K562 (cell line): ENCODE measurements around the gene INPP5E. TPM values are rescaled to one million over a fixed set of nuclear protein-coding genes. Genes with fewer than 3 reads are reported as not detected.

Experiments used
- CTBP1 ChIP-seq: fragments of 450-650 bp; IDR thresholded peaks from 2 replicates; pipeline ENCODE4 v1.6.1; 2016; ENCODE audit warnings: borderline replicate concordance
- HCFC1 ChIP-seq: IDR thresholded peaks from 2 replicates; pipeline ENCODE4 v1.6.1; 2012; ENCODE audit warnings: low read depth, low read length, improper control_type of control experiment
- KDM5B ChIP-seq: fragments of 200-600 bp; sonication (generic); IDR thresholded peaks from 2 replicates; pipeline ENCODE4 v1.6.1; 2012; ENCODE audit warnings: low read depth, mild to moderate bottlenecking, moderate library complexity, low read length, control low read depth, inconsistent platforms; ENCODE audit not compliant: insufficient replicate concordance
- MAZ ChIP-seq, 2 experiments: fragments of 450-650 bp in 1 of 2; sonication (generic) in 1 of 2; formaldehyde crosslinking; IDR thresholded peaks in 1 of 2; conservative IDR thresholded peaks in 1 of 2; 2 replicates each; pipeline versions ENCODE4 v1.4.0 to v1.5.0; 2020; ENCODE audit warnings: mild to moderate bottlenecking in 1 of 2, missing genetic modification reagents in 1 of 2
- MYNN ChIP-seq, 2 experiments: sonication (generic); formaldehyde crosslinking in 1 of 2; IDR thresholded peaks; 2 replicates each; pipeline versions ENCODE4 v1.5.0 to v1.6.1; 2016 to 2020; ENCODE audit warnings: antibody characterized with exemption in 1 of 2, missing genetic modification reagents in 1 of 2
- NEUROD1 ChIP-seq: fragments of 150-350 bp; IDR thresholded peaks from 2 replicates; pipeline ENCODE4 v1.6.1; 2014; ENCODE audit warnings: borderline replicate concordance, low read length, low read depth; ENCODE audit not compliant: partially characterized antibody
- NFXL1 ChIP-seq: fragments of 450-650 bp; formaldehyde crosslinking; IDR thresholded peaks from 2 replicates; pipeline ENCODE4 v1.4.0; 2021; ENCODE audit warnings: mild to moderate bottlenecking
- PHF8 ChIP-seq: fragments of 200-600 bp; sonication (generic); IDR thresholded peaks from 2 replicates; pipeline ENCODE4 v1.6.1; 2012; ENCODE audit warnings: mixed run types, mild to moderate bottlenecking, inconsistent platforms, low read length, moderate library complexity, borderline replicate concordance
- PML ChIP-seq: IDR thresholded peaks from 2 replicates; pipeline ENCODE4 v1.6.1; 2012; ENCODE audit warnings: low read length, inconsistent platforms
- POLR2A ChIP-seq: fragments of 450-650 bp; conservative IDR thresholded peaks from 2 replicates; pipeline ENCODE4 v1.6.1; 2016
- RBBP5 ChIP-seq: fragments of 200-600 bp; sonication (generic); IDR thresholded peaks from 2 replicates; pipeline ENCODE4 v1.6.1; 2012; ENCODE audit warnings: borderline replicate concordance, mild to moderate bottlenecking, low read length, control low read depth, inconsistent platforms; ENCODE audit not compliant: insufficient read depth, poor library complexity, severe bottlenecking
- RBFOX2 ChIP-seq: fragments of 200-400 bp; formaldehyde crosslinking; IDR thresholded peaks from 2 replicates; pipeline ENCODE4 v1.6.1; 2017; ENCODE audit warnings: low read depth, mild to moderate bottlenecking, low read length, moderate library complexity
- SMAD3 ChIP-seq: fragments of 450-650 bp; formaldehyde crosslinking; conservative IDR thresholded peaks from 2 replicates; pipeline ENCODE4 v1.4.0; 2020; ENCODE audit warnings: mild to moderate bottlenecking
- STAT5A ChIP-seq: IDR thresholded peaks from 2 replicates; pipeline ENCODE4 v1.6.1; 2012; ENCODE audit warnings: low read length, inconsistent platforms, borderline replicate concordance
- ZNF589 ChIP-seq: fragments of 200-800 bp; sonication (Bioruptor generic); IDR thresholded peaks from 2 replicates; pipeline ENCODE4 v1.6.1; 2016; ENCODE audit warnings: low read depth, missing genetic modification characterization, missing compliant biosample characterization
- polyA plus RNA-seq, 8 experiments: library from polyadenylated mRNA; depleted of rRNA in 4 of 8; stranded (reverse) in 5 of 8; unstranded in 3 of 8; fragments of >200 nt; fragmentation: Nextera tagmentation in 2 of 8; fragmentation: Illumina TruSeq in 1 of 8; extraction: Ambion mirVana in 2 of 8; extraction: Trizol in 1 of 8; gene quantifications; 2 replicates each; pipeline versions ENCODE4 v1.2.1 to v1.2.3, GENCODE V29; 2011 to 2014; ENCODE audit warnings: inconsistent platforms in 1 of 8, missing spikeins in 1 of 8
- total RNA-seq, 7 experiments: library from RNA; depleted of rRNA in 6 of 7; stranded (reverse); fragments of >200 nt in 6 of 7; fragmentation: Illumina TruSeq in 2 of 7; extraction: Trizol in 2 of 7; gene quantifications; 2 replicates each; pipeline versions ENCODE4 v1.2.1 to v1.2.3, GENCODE V29; 2011 to 2021; ENCODE audit warnings: low replicate concordance in 1 of 7
- TF ChIP-seq, protein P1 (sequence below): fragments of 250-450 bp; sonication (Bioruptor Pico); IDR thresholded peaks from 2 replicates; pipeline ENCODE4 v1.4.0; 2020
- TF ChIP-seq, protein P2 (sequence below): fragments of 200-800 bp; sonication (Bioruptor generic); IDR thresholded peaks from 2 replicates; pipeline ENCODE4 v1.6.1; 2017; ENCODE audit warnings: missing genetic modification characterization, missing compliant biosample characterization
- TF ChIP-seq, protein P3 (sequence below): sonication (generic); formaldehyde crosslinking; IDR thresholded peaks from 2 replicates; pipeline ENCODE4 v1.9.0; 2022; ENCODE audit warnings: mild to moderate bottlenecking, missing genetic modification reagents
- TF ChIP-seq, protein P4 (sequence below): fragments of 250-450 bp; sonication (Bioruptor Pico); IDR thresholded peaks from 2 replicates; pipeline ENCODE4 v1.4.0; 2020; ENCODE audit warnings: mild to moderate bottlenecking, moderate library complexity
- TF ChIP-seq, protein P5 (sequence below): sonication (generic); formaldehyde crosslinking; IDR thresholded peaks from 2 replicates; pipeline ENCODE4 v1.8.0; 2022; ENCODE audit warnings: mild to moderate bottlenecking, missing genetic modification reagents

Gene INPP5E
- total and polyA plus RNA-seq, 9 of the 15 experiments (the other 6 are each of a cell fraction or from before 2014, with no cell fraction given), result 0.38 to 17.4 (median 4.9) TPM

DNA sequence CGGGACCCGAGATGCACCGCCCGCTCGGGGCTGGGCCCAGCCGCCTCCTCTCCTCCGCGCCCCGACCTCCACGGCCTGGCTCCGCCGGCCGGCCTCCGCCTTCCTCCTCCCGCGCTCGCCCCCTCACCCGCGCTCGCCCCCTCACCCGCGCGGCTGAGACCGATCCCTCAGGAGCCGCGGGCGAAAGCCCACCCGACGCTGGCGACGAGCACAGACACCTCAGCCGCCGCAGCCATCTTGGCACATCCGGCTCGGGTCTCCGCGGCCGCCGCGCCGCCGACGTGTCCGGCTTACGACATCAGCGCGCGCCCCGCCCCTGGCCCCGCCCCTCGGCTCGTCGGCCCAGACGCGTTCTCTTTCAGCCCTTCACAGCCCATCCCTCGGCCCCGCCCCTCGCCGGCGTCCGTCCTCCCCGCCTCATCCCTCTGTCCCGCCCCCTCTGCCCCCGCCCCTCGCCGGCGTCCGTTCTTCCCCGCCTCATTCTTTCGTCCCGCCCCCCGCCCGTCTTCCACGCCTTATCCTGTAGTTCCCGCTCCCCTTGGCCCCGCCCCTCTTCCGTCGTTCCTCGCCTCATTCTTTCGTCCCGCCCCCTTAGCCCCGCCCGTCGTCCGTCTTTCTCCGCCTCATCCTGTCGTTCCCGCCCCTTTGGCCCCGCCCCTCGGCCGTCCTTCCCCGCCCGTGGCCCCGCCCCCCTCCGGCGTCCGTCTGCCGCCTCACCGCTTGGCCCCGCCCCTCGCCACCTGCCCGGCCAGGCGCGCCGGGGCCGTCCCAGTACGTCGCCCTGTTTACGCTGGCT, 43.3 kb upstream of the INPP5E start, which contains the start of gene SEC16A (continued):
- TF ChIP-seq PHF8, result peak; percentile 55
- no peak for TF ChIP-seq ZNF589
- TF ChIP-seq RBBP5, result peak; percentile 81
- peak; percentile 51 for TF ChIP-seq NEUROD1
- TF ChIP-seq RBFOX2, result peak; percentile 91
- TF ChIP-seq NFXL1, result no peak
- TF ChIP-seq, protein P1, sequence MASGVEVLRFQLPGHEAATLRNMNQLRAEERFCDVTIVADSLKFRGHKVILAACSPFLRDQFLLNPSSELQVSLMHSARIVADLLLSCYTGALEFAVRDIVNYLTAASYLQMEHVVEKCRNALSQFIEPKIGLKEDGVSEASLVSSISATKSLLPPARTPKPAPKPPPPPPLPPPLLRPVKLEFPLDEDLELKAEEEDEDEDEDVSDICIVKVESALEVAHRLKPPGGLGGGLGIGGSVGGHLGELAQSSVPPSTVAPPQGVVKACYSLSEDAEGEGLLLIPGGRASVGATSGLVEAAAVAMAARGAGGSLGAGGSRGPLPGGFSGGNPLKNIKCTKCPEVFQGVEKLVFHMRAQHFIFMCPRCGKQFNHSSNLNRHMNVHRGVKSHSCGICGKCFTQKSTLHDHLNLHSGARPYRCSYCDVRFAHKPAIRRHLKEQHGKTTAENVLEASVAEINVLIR (CRISPR knock-in tag), result peak; percentile 94
- TF ChIP-seq HCFC1, result peak; percentile 81
- TF ChIP-seq, protein P2, sequence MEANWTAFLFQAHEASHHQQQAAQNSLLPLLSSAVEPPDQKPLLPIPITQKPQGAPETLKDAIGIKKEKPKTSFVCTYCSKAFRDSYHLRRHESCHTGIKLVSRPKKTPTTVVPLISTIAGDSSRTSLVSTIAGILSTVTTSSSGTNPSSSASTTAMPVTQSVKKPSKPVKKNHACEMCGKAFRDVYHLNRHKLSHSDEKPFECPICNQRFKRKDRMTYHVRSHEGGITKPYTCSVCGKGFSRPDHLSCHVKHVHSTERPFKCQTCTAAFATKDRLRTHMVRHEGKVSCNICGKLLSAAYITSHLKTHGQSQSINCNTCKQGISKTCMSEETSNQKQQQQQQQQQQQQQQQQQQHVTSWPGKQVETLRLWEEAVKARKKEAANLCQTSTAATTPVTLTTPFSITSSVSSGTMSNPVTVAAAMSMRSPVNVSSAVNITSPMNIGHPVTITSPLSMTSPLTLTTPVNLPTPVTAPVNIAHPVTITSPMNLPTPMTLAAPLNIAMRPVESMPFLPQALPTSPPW (CRISPR knock-in tag), result peak; percentile 91
- TF ChIP-seq, protein P3, sequence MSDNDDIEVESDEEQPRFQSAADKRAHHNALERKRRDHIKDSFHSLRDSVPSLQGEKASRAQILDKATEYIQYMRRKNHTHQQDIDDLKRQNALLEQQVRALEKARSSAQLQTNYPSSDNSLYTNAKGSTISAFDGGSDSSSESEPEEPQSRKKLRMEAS (CRISPR knock-in tag), result peak; percentile 61
- TF ChIP-seq STAT5A, result no peak
- peak; percentile 72 to 90 for TF ChIP-seq MAZ (CRISPR knock-in tag; conservative IDR thresholded peaks at IDR 0.05 in 1 of 2, IDR thresholded peaks at IDR 0.05 in 1 of 2)
- TF ChIP-seq CTBP1, result no peak; the same call in 1 of the 2 replicates
- no peak for TF ChIP-seq MYNN (IDR thresholded peaks at IDR 0.05)
- no peak for TF ChIP-seq MYNN (CRISPR knock-in tag; IDR thresholded peaks at IDR 0.05)
- TF ChIP-seq POLR2A, result peak; percentile 83
- TF ChIP-seq SMAD3 (CRISPR knock-in tag), result no peak
- TF ChIP-seq PML, result peak; percentile 57
- TF ChIP-seq, protein P4, sequence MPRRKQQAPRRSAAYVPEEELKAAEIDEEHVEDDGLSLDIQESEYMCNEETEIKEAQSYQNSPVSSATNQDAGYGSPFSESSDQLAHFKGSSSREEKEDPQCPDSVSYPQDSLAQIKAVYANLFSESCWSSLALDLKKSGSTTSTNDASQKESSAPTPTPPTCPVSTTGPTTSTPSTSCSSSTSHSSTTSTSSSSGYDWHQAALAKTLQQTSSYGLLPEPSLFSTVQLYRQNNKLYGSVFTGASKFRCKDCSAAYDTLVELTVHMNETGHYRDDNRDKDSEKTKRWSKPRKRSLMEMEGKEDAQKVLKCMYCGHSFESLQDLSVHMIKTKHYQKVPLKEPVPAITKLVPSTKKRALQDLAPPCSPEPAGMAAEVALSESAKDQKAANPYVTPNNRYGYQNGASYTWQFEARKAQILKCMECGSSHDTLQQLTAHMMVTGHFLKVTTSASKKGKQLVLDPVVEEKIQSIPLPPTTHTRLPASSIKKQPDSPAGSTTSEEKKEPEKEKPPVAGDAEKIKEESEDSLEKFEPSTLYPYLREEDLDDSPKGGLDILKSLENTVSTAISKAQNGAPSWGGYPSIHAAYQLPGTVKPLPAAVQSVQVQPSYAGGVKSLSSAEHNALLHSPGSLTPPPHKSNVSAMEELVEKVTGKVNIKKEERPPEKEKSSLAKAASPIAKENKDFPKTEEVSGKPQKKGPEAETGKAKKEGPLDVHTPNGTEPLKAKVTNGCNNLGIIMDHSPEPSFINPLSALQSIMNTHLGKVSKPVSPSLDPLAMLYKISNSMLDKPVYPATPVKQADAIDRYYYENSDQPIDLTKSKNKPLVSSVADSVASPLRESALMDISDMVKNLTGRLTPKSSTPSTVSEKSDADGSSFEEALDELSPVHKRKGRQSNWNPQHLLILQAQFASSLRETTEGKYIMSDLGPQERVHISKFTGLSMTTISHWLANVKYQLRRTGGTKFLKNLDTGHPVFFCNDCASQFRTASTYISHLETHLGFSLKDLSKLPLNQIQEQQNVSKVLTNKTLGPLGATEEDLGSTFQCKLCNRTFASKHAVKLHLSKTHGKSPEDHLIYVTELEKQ (CRISPR knock-in tag), result no peak
- TF ChIP-seq KDM5B, result peak; percentile 74
- TF ChIP-seq, protein P5, sequence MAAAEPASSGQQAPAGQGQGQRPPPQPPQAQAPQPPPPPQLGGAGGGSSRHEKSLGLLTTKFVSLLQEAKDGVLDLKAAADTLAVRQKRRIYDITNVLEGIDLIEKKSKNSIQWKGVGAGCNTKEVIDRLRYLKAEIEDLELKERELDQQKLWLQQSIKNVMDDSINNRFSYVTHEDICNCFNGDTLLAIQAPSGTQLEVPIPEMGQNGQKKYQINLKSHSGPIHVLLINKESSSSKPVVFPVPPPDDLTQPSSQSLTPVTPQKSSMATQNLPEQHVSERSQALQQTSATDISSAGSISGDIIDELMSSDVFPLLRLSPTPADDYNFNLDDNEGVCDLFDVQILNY (CRISPR knock-in tag), result 0 out of 2 replicates have a peak, but pooled peaks have one; percentile 44
